H9 (cell line): ENCODE data around the gene ITGA11. TPM values are rescaled to one million over a fixed set of nuclear protein-coding genes. Genes with fewer than 3 reads are reported as not detected.
A peak's percentile ranks its signal among the peaks of the same experiment; 100 is the strongest.

Experiments used
- DNase-seq: peaks from one replicate; pipeline ENCODE4 v3.0.0-alpha.2; 2017
- H2AFZ ChIP-seq: one replicate; pipeline ENCODE4 v1.6.1; 2013; ENCODE audit warnings: mild to moderate bottlenecking, low read length, control low read depth, moderate library complexity
- H2AK5ac ChIP-seq: 2 replicates; pipeline ENCODE4 v1.6.1; 2013; ENCODE audit warnings: low read length, control low read depth, mixed read lengths; ENCODE audit not compliant: insufficient read length
- H2BK120ac ChIP-seq: one replicate; pipeline ENCODE4 v1.6.1; 2013; ENCODE audit warnings: low read depth, mild to moderate bottlenecking, low read length, control low read depth, inconsistent platforms; ENCODE audit not compliant: poor library complexity, severe bottlenecking
- H2BK12ac ChIP-seq: 2 replicates; pipeline ENCODE4 v1.6.1; 2013; ENCODE audit warnings: low read length, control low read depth, mixed read lengths, low read depth; ENCODE audit not compliant: insufficient read length
- H2BK15ac ChIP-seq: 2 replicates; pipeline ENCODE4 v1.6.1; 2013; ENCODE audit warnings: low read depth, low read length, control low read depth
- H2BK20ac ChIP-seq: one replicate; pipeline ENCODE4 v1.6.1; 2013; ENCODE audit warnings: low read depth, mild to moderate bottlenecking, low read length, control low read depth, inconsistent platforms; ENCODE audit not compliant: poor library complexity, severe bottlenecking
- H2BK5ac ChIP-seq: 2 replicates; pipeline ENCODE4 v1.6.1; 2013; ENCODE audit warnings: low read length, control low read depth, mixed read lengths; ENCODE audit not compliant: insufficient read length
- H3K14ac ChIP-seq: 2 replicates; pipeline ENCODE4 v1.6.1; 2013; ENCODE audit warnings: low read length, control low read depth; ENCODE audit not compliant: insufficient read depth
- H3K18ac ChIP-seq: 2 replicates; pipeline ENCODE4 v1.6.1; 2013; ENCODE audit warnings: low read depth, mild to moderate bottlenecking, mixed read lengths, low read length, control low read depth; ENCODE audit not compliant: insufficient read length
- H3K23ac ChIP-seq: 2 replicates; pipeline ENCODE4 v1.6.1; 2013; ENCODE audit warnings: low read length, control low read depth, mixed read lengths, low read depth; ENCODE audit not compliant: insufficient read length
- H3K23me2 ChIP-seq: 2 replicates; pipeline ENCODE4 v1.6.1; 2013; ENCODE audit warnings: low read depth, mild to moderate bottlenecking, mixed read lengths, low read length, control low read depth; ENCODE audit not compliant: insufficient read length, poor library complexity, severe bottlenecking
- H3K27ac ChIP-seq: 2 replicates; pipeline ENCODE4 v1.5.1; 2013; ENCODE audit warnings: low read length, control low read depth, mixed read lengths, low read depth; ENCODE audit not compliant: insufficient read length
- H3K27me3 ChIP-seq: 2 replicates; pipeline ENCODE4 v1.6.1; 2013; ENCODE audit warnings: low read length, control low read depth, inconsistent platforms; ENCODE audit not compliant: insufficient read depth
- H3K4ac ChIP-seq: 2 replicates; pipeline ENCODE4 v1.6.1; 2013; ENCODE audit warnings: low read depth, mild to moderate bottlenecking, control low read depth, inconsistent platforms, low read length, moderate library complexity
- H3K4me1 ChIP-seq: 2 replicates; pipeline ENCODE4 v1.6.1; 2013; ENCODE audit warnings: low read length, control low read depth, inconsistent platforms; ENCODE audit not compliant: insufficient read depth
- H3K4me2 ChIP-seq: 2 replicates; pipeline ENCODE4 v1.6.1; 2013; ENCODE audit warnings: low read length, control low read depth, mixed read lengths; ENCODE audit not compliant: insufficient read length, insufficient read depth
- H3K56ac ChIP-seq: 2 replicates; pipeline ENCODE4 v1.6.1; 2013; ENCODE audit warnings: low read depth, mild to moderate bottlenecking, mixed read lengths, low read length, control low read depth; ENCODE audit not compliant: insufficient read length
- H3K79me1 ChIP-seq: 2 replicates; pipeline ENCODE4 v1.6.1; 2013; ENCODE audit warnings: low read depth, mild to moderate bottlenecking, moderate library complexity, low read length, control low read depth, inconsistent platforms; ENCODE audit not compliant: insufficient read depth, poor library complexity, severe bottlenecking
- H3K79me2 ChIP-seq: 2 replicates; pipeline ENCODE4 v1.6.1; 2013; ENCODE audit warnings: low read length, control low read depth, inconsistent platforms; ENCODE audit not compliant: insufficient read depth
- H3K9ac ChIP-seq: 2 replicates; pipeline ENCODE4 v1.6.1; 2013; ENCODE audit warnings: low read length, control low read depth, mixed read lengths; ENCODE audit not compliant: insufficient read length; ENCODE audit errors: extremely low read depth
- H3K9me3 ChIP-seq: one replicate; pipeline ENCODE4 v1.6.1; 2013; ENCODE audit warnings: low read depth, low read length, inconsistent platforms; ENCODE audit not compliant: control insufficient read depth
- H3T11ph ChIP-seq: one replicate; pipeline ENCODE4 v1.6.1; 2013; ENCODE audit warnings: mild to moderate bottlenecking, low read length, control low read depth, inconsistent platforms
- H4K20me1 ChIP-seq: one replicate; pipeline ENCODE4 v1.6.1; 2013; ENCODE audit not compliant: control insufficient read depth, insufficient read length, insufficient read depth
- H4K5ac ChIP-seq: 2 replicates; pipeline ENCODE4 v1.6.1; 2013; ENCODE audit warnings: low read depth, mild to moderate bottlenecking, mixed read lengths, low read length, control low read depth; ENCODE audit not compliant: insufficient read length
- H4K8ac ChIP-seq: replicated peaks from 2 replicates; pipeline ENCODE4 v1.6.1; 2013; ENCODE audit warnings: low read length, control low read depth, mixed read lengths, low read depth; ENCODE audit not compliant: insufficient read length
- H4K91ac ChIP-seq: 2 replicates; pipeline ENCODE4 v1.6.1; 2013; ENCODE audit warnings: low read depth, mild to moderate bottlenecking, moderate library complexity, mixed read lengths, low read length, control low read depth; ENCODE audit not compliant: insufficient read length
- H3K27ac Mint-ChIP-seq, 3 experiments: 2 replicates in 2 of 3; 3 replicates in 1 of 3; pipeline ENCODE4 v1.8.0; 2020 to 2021; ENCODE audit warnings: mixed read lengths in 3 of 3, mild to moderate bottlenecking in 1 of 3, moderate library complexity in 1 of 3
- H3K27me3 Mint-ChIP-seq: 2 replicates; pipeline ENCODE4 v1.8.0; 2021; ENCODE audit warnings: low read depth, mild to moderate bottlenecking, moderate library complexity, mixed read lengths
- H3K36me3 Mint-ChIP-seq, 3 experiments: 2 replicates in 2 of 3; 3 replicates in 1 of 3; pipeline ENCODE4 v1.8.0; 2020 to 2021; ENCODE audit warnings: low read depth in 3 of 3, mixed read lengths in 3 of 3; ENCODE audit not compliant: insufficient read depth in 1 of 3
- H3K4me1 Mint-ChIP-seq, 2 experiments: 2 replicates each; pipeline ENCODE4 v1.8.0; 2020; ENCODE audit warnings: mixed read lengths in 2 of 2
- H3K4me3 Mint-ChIP-seq, 2 experiments: 2 replicates in 1 of 2; 3 replicates in 1 of 2; pipeline ENCODE4 v1.8.0; 2020 to 2021; ENCODE audit warnings: mild to moderate bottlenecking in 2 of 2, mixed read lengths in 2 of 2, moderate library complexity in 1 of 2
- H3K9me3 Mint-ChIP-seq, 2 experiments: 2 replicates in 1 of 2; 3 replicates in 1 of 2; pipeline ENCODE4 v1.8.0; 2020; ENCODE audit warnings: mild to moderate bottlenecking in 2 of 2, mixed read lengths in 2 of 2, moderate library complexity in 1 of 2
- WGBS: extraction: QIAGEN DNeasy Blood & Tissue Kit; methylation state at CpG from one replicate; pipeline ENCODE4 v1.1.7; 2013; ENCODE audit warnings: missing lambda C conversion rate, low lambda C conversion rate, mixed read lengths; ENCODE audit not compliant: insufficient read length; ENCODE audit errors: extremely low coverage; 5-methylcytosine and 5-hydroxymethylcytosine counted together
- total RNA-seq: library from RNA; stranded (reverse); gene quantifications from 2 replicates; pipeline ENCODE4 v1.2.1, GENCODE V29; 2021
- TF ChIP-seq, protein P1 (sequence below): fragments of 200-600 bp; sonication (generic); conservative IDR thresholded peaks from 3 replicates; pipeline ENCODE4 v1.8.0; 2021; ENCODE audit warnings: antibody characterized with exemption, mild to moderate bottlenecking

Gene ITGA11
- total RNA-seq, 1 experiment from 2014 or later: 0.07 TPM

DNA sequence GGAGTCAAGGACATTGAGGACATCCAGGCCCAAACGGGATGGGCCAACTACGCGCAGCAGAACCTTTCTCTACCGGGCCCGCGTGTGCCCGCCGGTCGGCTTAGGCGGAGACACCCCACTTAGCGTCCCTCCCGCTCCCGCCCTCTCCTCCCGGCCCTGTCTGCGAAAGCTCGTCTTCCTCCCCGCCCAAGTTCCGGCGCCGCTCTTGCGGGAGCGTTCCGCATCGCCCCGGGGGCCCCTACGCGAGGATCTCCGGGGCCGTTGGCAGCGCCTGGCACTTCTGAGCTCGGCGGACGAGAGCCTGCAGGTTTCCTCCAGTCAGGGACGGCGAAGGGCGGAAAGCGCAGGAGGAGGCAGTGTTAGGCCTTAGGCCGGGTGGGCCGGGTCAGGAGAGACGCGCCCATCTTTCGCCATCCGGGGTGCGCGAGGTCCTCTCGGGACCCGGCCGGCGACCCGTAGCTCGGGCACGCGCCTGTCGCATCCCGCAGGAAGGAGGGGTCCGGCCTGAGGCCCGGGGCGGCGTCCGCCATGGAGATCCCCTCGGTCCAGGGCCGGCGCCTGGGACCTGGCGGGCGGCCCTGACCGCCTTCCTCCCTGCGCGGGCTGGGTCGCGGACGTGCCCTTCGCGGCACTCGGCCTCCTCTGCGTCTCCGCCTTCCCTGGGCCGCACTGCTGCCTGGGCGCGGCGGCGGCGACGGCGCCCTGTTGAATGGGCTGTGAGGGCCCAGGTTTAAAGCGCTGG lies 154.2 kb downstream of the ITGA11 start, which contains the start of gene FEM1B:
FEM1B (plus strand) TSS at position 143 of the 742 bp plus-strand sequence. CDS start 673 bp downstream, outside the sequence.
- Mint-ChIP-seq H3K4me3 (peak within 1 kb of the TSS; percentile 97 to 98), H3K9me3 (no peaks in the 10 kb centered on the region), H3K4me1 (peaks cover 49 to 62% of the 10 kb centered on the region in 2 experiments), H3K36me3 (peaks cover 0 to 19% (median 1%) of the 10 kb centered on the region in 3 experiments; a peak in 5 of 7 replicates), H3K27me3 (no peaks in the 10 kb centered on the region), H3K27ac (peak within 1 kb of the TSS; percentile 98 to 99 (median 98))
- no peak within 1 kb of the TSS for H3K23ac ChIP-seq
- H3K56ac ChIP-seq: no peak within 1 kb of the TSS
- TF ChIP-seq, protein P1, sequence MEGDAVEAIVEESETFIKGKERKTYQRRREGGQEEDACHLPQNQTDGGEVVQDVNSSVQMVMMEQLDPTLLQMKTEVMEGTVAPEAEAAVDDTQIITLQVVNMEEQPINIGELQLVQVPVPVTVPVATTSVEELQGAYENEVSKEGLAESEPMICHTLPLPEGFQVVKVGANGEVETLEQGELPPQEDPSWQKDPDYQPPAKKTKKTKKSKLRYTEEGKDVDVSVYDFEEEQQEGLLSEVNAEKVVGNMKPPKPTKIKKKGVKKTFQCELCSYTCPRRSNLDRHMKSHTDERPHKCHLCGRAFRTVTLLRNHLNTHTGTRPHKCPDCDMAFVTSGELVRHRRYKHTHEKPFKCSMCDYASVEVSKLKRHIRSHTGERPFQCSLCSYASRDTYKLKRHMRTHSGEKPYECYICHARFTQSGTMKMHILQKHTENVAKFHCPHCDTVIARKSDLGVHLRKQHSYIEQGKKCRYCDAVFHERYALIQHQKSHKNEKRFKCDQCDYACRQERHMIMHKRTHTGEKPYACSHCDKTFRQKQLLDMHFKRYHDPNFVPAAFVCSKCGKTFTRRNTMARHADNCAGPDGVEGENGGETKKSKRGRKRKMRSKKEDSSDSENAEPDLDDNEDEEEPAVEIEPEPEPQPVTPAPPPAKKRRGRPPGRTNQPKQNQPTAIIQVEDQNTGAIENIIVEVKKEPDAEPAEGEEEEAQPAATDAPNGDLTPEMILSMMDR: no peak; the same call in 2 of the 3 replicates
- H3K18ac ChIP-seq: peak within 1 kb of the TSS; percentile 86
- H3K23me2 ChIP-seq: peaks cover 13% of the 10 kb centered on the region
- no peak within 1 kb of the TSS for H2AK5ac ChIP-seq
- no peak within 1 kb of the TSS; the same call in 1 of the 2 replicates for H3K4ac ChIP-seq
- H3K27ac ChIP-seq: peak within 1 kb of the TSS; percentile 86
- peaks cover 31% of the 10 kb centered on the region for H3K79me2 ChIP-seq
- no peak within 1 kb of the TSS for H2BK15ac ChIP-seq
- H3K9me3 ChIP-seq: no peaks in the 10 kb centered on the region
- H2AFZ ChIP-seq: peak within 1 kb of the TSS; percentile 1
- WGBS: no CpG with 5 or more reads among the region's 85 CpGs
- peak within 1 kb of the TSS; percentile 21 for H3T11ph ChIP-seq
- peak; percentile 90 for DNase-seq
- H3K4me1 ChIP-seq: peaks cover 4% of the 10 kb centered on the region
- H2BK12ac ChIP-seq: no peak within 1 kb of the TSS
- no peak within 1 kb of the TSS for H4K91ac ChIP-seq
- H3K79me1 ChIP-seq: no peaks in the 10 kb centered on the region
- peak within 1 kb of the TSS; percentile 13 for H4K5ac ChIP-seq
- peak within 1 kb of the TSS; percentile 61 for H3K9ac ChIP-seq
- H3K14ac ChIP-seq: peak within 1 kb of the TSS; percentile 89
- no peak within 1 kb of the TSS for H2BK20ac ChIP-seq
- H2BK120ac ChIP-seq: no peak within 1 kb of the TSS
- no peaks in the 10 kb centered on the region for H3K27me3 ChIP-seq
- H2BK5ac ChIP-seq: no peak within 1 kb of the TSS
- H3K4me2 ChIP-seq: peak within 1 kb of the TSS; percentile 61
- no peak within 1 kb of the TSS for H4K8ac ChIP-seq
- H4K20me1 ChIP-seq: no peaks in the 10 kb centered on the region
